Gastrocnemius medialis (tissue), 4 donors: ENCODE data around the gene PGF.

ENCODE experiments used
- CTCF ChIP-seq, 5 experiments: fragments of 450-650 bp in 3 of 5; fragments of 200-600 bp in 2 of 5; sonication (generic) in 2 of 5; IDR thresholded peaks in 4 of 5; conservative IDR thresholded peaks in 1 of 5; 1 replicate in 4 of 5; 2 replicates in 1 of 5; pipeline ENCODE4 v1.5.1; 2016 to 2019; ENCODE audit warnings: antibody characterized with exemption in 5 of 5, mild to moderate bottlenecking in 3 of 5, moderate library complexity in 3 of 5
- POLR2A ChIP-seq, 2 donors: fragments of 450-650 bp; IDR thresholded peaks; one replicate each; pipeline ENCODE4 v1.6.1; 2017; ENCODE audit warnings: antibody characterized with exemption in 2 of 2, mild to moderate bottlenecking in 2 of 2, moderate library complexity in 2 of 2

GRCh38 chr14:74979029-74979428 is 23.6 kb upstream of the PGF start:
- TF ChIP-seq CTCF (IDR thresholded peaks at IDR 0.05 in 4 of 5, conservative IDR thresholded peaks at IDR 0.05 in 1 of 5) (no peak), POLR2A (IDR thresholded peaks at IDR 0.05) (no peak)
